ENCODE data around the gene ZDHHC7. TPM values are rescaled to one million over a fixed set of nuclear protein-coding genes. Genes with fewer than 3 reads are reported as not detected.

The ZDHHC7 gene
- total RNA-seq, 2 experiments from 2014 or later, result 22.5 to 24.3 TPM

DNA sequence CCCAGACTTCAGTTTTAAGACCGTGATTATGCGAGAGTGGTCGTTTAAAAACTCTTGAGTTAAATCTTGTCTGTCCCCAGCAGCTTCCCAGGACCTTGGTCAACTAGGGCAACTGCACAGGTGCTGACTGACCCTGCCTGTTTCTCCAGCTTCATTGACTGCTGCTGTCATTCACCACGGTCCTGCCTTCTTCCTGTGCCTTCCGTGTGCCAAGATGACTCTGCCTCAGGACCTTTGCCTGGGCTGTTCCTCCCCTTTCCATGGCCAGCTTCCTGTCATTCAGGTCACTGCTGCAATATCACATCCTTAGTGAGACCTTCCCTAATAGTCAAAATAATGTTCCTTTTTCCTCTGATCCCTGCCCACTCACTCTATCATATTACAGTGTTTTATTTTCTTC is 20.1 kb upstream of the ZDHHC7 start:
- intact Hi-C loops (cut with micrococcal nuclease; ENCODE audit: unreplicated experiment), result no loop called here
- Histone ChIP-seq H3K4me2 (ENCODE audit: low read length) (no peak overlapping the region), H3K79me2 (ENCODE audit: insufficient read depth, low read depth, low read length) (no peaks in the 10 kb centered on the region), H3K36me3 (ENCODE audit: insufficient read depth, low read length) (no peaks in the 10 kb centered on the region), H3K4me3 (ENCODE audit: low read depth, low read length, poor library complexity, severe bottlenecking) (no peak overlapping the region), H4K20me1 (ENCODE audit: insufficient read depth, low read length) (no peaks in the 10 kb centered on the region), H3K9me3 (ENCODE audit: low read length) (no peaks in the 10 kb centered on the region), H3K4me1 (ENCODE audit: insufficient read depth, low read length, poor library complexity, severe bottlenecking) (peaks cover 17% of the 10 kb centered on the region), H3K27ac (ENCODE audit: low read depth, low read length, poor library complexity, severe bottlenecking) (no peak overlapping the region), H2AFZ (ENCODE audit: low read length) (no peak overlapping the region), H3K9me2 (ENCODE audit: insufficient read depth, low read length) (no peaks in the 10 kb centered on the region)
- BruUV-seq (replicated peaks), result no TSS peak
- TF ChIP-seq EZH2phosphoT487 (IDR thresholded peaks at IDR 0.05; ENCODE audit: borderline replicate concordance, low read depth, low read length), result no peak
- TF ChIP-seq, protein P1, sequence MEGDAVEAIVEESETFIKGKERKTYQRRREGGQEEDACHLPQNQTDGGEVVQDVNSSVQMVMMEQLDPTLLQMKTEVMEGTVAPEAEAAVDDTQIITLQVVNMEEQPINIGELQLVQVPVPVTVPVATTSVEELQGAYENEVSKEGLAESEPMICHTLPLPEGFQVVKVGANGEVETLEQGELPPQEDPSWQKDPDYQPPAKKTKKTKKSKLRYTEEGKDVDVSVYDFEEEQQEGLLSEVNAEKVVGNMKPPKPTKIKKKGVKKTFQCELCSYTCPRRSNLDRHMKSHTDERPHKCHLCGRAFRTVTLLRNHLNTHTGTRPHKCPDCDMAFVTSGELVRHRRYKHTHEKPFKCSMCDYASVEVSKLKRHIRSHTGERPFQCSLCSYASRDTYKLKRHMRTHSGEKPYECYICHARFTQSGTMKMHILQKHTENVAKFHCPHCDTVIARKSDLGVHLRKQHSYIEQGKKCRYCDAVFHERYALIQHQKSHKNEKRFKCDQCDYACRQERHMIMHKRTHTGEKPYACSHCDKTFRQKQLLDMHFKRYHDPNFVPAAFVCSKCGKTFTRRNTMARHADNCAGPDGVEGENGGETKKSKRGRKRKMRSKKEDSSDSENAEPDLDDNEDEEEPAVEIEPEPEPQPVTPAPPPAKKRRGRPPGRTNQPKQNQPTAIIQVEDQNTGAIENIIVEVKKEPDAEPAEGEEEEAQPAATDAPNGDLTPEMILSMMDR (conservative IDR thresholded peaks at IDR 0.05; ENCODE audit: low read length), result no peak
- no peak for DNase-seq (ENCODE audit: low spot score)
- ChIA-PET CTCF (ENCODE audit: unreplicated experiment) (no interaction called here), POLR2A (no interaction called here)

GRCh38 chr16:85029981-85030401 is 18.7 kb upstream of the ZDHHC7 start:
- H3K27ac ChIP-seq (ENCODE audit: low read depth, low read length, poor library complexity, severe bottlenecking), result no peak overlapping the region
- no peak for DNase-seq (ENCODE audit: low spot score)
- H3K9me2 ChIP-seq (ENCODE audit: insufficient read depth, low read length), result no peaks in the 10 kb centered on the region
- TF ChIP-seq EZH2phosphoT487 (IDR thresholded peaks at IDR 0.05; ENCODE audit: borderline replicate concordance, low read depth, low read length), result no peak
- no peaks in the 10 kb centered on the region for H3K9me3 ChIP-seq (ENCODE audit: low read length)
- BruUV-seq (replicated peaks), result no TSS peak
- H4K20me1 ChIP-seq (ENCODE audit: insufficient read depth, low read length), result no peaks in the 10 kb centered on the region
- intact Hi-C loops (cut with micrococcal nuclease; ENCODE audit: unreplicated experiment), result no loop called here
- H3K4me1 ChIP-seq (ENCODE audit: insufficient read depth, low read length, poor library complexity, severe bottlenecking), result peaks cover 17% of the 10 kb centered on the region
- ChIA-PET POLR2A (no interaction called here), CTCF (ENCODE audit: unreplicated experiment) (no interaction called here)
- no peak overlapping the region for H3K4me2 ChIP-seq (ENCODE audit: low read length)
- H3K4me3 ChIP-seq (ENCODE audit: low read depth, low read length, poor library complexity, severe bottlenecking), result no peak overlapping the region
- H2AFZ ChIP-seq (ENCODE audit: low read length), result no peak overlapping the region
- H3K79me2 ChIP-seq (ENCODE audit: insufficient read depth, low read depth, low read length), result no peaks in the 10 kb centered on the region
- no peaks in the 10 kb centered on the region for H3K36me3 ChIP-seq (ENCODE audit: insufficient read depth, low read length)

DNA sequence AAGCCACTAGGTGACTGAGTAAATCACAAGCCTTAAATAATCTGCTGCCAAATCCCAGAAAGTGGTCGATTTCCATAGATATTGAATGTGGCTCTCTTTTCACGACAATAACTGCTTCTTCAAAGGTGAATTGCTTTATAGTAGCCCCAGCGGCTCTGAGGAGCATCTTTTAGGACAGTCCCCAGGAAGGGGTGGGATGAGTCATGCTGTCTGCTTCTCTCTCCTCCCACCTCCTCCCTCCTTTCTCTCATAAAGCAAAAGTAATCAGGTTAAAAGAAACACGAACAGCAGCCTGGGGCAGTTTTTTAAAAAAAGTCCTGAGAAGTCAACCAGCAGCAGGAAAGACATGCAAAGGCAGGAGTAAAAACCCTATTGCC is 18.1 kb upstream of the ZDHHC7 start:
- intact Hi-C loops (cut with micrococcal nuclease; ENCODE audit: unreplicated experiment), result no loop called here
- Histone ChIP-seq H3K4me3 (ENCODE audit: low read depth, low read length, poor library complexity, severe bottlenecking) (no peak overlapping the region), H3K79me2 (ENCODE audit: insufficient read depth, low read depth, low read length) (no peaks in the 10 kb centered on the region), H3K9me3 (ENCODE audit: low read length) (no peaks in the 10 kb centered on the region), H3K4me1 (ENCODE audit: insufficient read depth, low read length, poor library complexity, severe bottlenecking) (peaks cover 17% of the 10 kb centered on the region), H3K9me2 (ENCODE audit: insufficient read depth, low read length) (no peaks in the 10 kb centered on the region), H3K27ac (ENCODE audit: low read depth, low read length, poor library complexity, severe bottlenecking) (no peak overlapping the region), H3K4me2 (ENCODE audit: low read length) (no peak overlapping the region), H3K36me3 (ENCODE audit: insufficient read depth, low read length) (no peaks in the 10 kb centered on the region), H4K20me1 (ENCODE audit: insufficient read depth, low read length) (no peaks in the 10 kb centered on the region), H2AFZ (ENCODE audit: low read length) (no peak overlapping the region)
- ChIA-PET POLR2A (no interaction called here), CTCF (ENCODE audit: unreplicated experiment) (no interaction called here)
- BruUV-seq (replicated peaks), result no TSS peak
- DNase-seq (ENCODE audit: low spot score), result no peak
- TF ChIP-seq EZH2phosphoT487 (IDR thresholded peaks at IDR 0.05; ENCODE audit: borderline replicate concordance, low read depth, low read length), result no peak
- TF ChIP-seq, protein P1 (conservative IDR thresholded peaks at IDR 0.05; ENCODE audit: low read length), result no peak
